NCI-H345 treated with DMSO at 0.1 percent for 48 hours (cell line): ENCODE measurements around the gene KIF25.

Experiments used
- DNase-seq: peaks from one replicate; lab custom pipeline; 2025; ENCODE audit not compliant: unreplicated experiment; lab: John Stamatoyannopoulos, UW

KIF25 gene

GRCh38 chr6:168086616-168087015, 89.1 kb downstream of the KIF25 start:
- DNase-seq: no peak

DNA sequence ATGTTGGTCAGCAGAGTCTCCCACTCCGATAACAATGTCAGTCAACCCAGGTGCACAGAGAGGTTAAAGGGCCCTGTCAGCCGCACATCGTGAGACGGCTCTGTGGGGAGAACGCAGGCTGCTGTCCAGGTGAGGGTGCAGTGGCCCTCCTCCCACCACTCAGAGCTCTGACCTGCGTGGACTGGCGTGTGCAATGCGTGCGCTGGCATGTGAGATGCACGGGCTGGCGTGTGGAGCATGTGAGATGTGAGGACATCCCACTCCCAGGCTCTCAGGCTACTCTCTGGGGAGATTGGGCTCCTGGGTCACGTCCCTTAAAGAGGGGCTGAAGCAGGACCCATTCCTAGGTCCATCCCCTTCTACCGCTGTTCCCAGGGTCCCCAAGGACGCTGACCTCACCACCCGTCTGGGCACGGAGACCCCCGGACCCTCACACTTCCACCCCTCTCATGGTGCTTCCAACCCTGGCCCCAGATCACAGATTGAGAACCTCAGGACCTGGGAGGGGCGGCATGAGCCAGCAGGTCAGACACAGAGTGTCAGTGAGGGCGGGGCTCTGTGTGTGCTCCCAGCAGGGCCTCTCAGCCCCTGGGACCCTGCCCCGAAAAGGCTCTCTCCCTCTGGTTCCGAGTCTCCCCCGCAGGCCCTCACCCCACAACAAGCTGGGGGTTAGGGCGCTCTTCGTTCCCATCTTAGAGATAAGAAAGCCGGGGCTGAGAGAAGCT, 90.1 kb downstream of the KIF25 start:
- DNase-seq: no peak

DNA sequence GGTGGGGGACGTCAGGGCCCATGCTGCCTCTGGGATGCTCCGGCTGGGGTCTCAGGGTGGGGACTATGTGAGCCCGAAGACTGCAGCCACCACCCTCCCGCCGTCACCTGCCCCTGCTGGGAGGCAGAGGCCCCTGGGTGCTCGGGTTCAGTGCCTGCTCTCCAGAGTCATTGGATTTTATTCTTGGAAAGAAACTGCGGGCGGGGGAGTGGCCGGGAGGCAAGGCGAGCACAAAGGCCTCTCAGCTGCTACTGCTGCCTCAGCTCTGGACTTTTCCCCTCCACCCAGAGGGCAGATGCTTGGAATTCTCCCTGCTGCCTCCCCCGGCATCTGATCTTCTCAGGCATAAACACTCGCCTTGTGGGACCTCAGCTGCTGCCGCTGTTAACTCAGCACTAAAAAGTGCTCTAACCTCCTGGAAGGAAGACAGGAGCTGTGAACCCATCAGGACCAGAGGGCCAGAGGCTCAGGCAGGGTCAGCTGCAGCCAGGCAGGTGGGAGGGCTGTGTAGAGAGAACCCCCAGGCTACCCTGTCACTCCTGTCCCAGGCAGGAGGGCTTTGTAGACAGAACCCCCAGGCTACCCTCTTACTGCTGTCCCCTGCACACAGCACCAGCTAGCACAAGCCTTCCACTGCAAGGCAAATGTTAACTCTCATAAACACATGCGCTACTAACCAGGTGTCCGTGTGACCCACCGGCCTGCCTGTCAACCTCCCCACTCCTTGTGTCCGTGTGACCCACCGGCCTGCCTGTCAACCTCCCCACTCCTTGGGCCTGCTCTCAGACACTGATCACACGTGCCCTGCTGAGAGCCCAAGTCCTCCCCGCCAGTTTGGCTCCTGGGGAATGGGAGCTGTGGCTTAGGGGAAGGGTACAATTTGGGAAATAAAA, 90.9 kb downstream of the KIF25 start:
- peak; percentile 38 for DNase-seq

DNA sequence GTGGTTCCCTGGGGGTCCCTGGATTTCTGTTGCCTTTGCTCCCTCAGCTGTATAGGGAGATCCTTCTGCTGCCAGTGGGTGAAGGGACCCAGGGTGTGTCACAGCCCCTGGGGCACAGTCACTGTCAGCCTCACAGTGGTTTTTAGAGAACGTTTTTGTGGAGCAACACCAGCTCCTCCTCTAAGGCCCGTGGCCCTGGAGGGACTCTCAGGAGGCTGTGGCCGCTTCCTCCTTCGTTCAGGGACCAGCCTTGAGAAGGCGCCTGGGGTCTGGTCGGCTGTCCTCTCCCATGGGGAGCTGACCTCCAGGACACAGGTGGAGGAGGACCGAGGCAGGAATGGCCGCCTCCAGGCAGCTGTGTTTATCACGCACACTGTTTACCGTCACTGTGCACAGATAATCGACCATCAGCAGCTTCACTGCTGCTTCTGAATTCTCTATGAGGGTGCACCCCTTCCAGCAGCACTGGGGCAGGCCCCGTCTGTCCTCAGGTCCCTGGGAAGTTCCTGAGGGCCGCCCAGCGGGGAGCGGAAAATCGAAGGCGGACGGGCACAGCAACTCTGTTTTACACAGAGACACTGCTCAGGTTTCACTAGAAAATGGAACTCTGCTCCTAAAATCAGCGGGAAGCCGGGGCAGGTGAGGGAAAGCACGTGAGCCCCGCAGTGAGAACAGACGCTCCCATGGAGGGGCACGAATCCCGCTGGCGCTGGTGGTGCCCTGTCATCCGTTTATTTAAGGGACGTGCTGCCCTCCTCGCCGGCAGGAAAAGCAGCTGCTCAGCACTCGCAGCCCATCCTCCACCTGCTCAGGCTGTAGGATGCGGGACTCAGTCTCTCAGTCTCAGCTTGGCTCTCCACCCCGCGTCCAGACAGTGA, 92.0 kb downstream of the KIF25 start:
- peak; percentile 90 for DNase-seq

- no peak for DNase-seq
Measured at GRCh38 chr6:168090064-168090690, 92.7 kb downstream of the KIF25 start.

GRCh38 chr6:168090706-168091105, 93.2 kb downstream of the KIF25 start:
- DNase-seq: no peak

DNA sequence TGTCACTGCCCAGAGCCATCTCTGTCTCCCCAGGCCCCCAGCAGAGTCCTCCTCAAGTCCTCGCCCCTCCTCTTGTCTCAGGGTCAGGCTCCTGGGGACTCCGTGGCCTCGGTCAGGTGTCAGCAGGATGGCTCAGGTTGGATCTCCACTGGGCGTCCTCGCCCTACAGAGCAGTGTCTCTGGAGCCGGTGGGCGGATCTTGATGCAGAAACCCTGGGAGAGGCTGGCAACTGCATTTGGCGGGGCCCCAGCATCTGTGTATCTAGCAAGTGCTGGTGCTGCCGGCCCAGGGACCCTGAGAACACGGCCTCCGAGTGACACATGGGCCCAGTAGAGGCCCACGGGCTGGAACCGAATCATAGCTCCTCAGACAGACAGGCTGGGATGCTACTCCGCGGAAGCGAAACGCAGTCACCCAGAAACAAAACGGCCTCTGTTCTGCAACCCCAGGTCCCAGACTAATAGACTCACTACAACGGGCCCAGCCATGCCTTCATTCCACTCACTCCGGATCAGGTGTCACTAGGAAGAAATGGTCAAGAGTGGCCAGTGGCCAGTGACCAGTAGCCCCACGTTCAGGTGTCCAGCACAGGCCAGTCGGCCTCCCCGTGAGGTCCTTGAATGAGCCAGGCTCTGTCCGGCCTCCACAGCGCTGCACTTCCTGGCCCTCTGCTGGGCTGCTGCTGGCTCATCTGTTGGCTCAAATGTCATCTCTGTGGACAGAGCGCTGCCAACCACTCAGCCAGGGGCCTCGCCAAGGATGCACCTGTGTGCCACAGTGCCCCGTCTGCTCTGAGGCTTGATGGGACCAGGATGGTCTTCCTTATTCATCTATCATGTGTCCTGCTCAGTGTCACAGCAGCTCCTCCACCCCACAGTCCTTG, 94.2 kb downstream of the KIF25 start:
- DNase-seq: no peak

DNA sequence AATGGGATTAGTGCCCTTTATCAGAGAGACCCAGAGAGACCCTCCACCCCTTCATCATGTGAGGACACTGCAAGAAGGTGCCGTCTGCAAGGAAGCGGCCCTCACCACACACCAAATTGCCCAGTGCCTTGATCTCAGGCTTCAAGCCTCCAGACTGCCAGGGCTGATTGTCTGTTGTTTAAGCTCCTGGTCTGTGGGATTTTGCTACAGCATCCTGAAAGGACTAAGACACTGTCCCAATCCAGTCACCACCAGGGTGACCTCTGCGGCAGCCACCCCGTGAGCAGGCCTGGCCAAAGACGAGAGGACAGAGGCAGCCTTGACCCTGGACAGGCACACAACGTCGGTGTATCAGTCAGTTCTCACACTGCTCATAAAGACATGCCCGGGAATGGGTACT, 95.1 kb downstream of the KIF25 start:
- no peak for DNase-seq

DNA sequence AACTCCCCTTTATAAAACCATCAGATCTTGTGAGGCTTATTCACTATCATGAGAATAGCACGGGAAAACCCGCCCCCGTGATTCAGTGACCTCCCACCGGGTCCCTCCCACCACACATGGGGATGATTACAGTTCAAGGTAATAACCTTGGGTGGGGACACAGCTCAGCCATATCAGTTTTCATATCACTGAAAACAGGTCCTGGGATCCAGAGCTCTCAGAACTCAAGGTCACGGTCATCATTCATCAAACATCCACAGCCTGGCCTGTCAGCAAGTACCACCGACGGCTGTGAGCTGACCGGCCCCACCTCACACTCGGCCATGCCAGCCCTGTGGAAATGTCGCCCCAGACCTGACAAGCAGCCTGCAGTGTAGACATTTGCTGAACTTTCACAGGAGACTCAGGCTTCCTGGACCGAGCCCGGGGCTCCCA, 95.6 kb downstream of the KIF25 start:
- no peak for DNase-seq

GRCh38 chr6:168093634-168094033, 96.2 kb downstream of the KIF25 start:
- DNase-seq: no peak
